ENCODE results near the gene SNAP23. TPM values are rescaled to one million over a fixed set of nuclear protein-coding genes. Genes with fewer than 3 reads are reported as not detected.

The SNAP23 gene
- total RNA-seq, 4 donors from 2014 or later: 55.7 to 76.9 (median 69.6) TPM

DNA sequence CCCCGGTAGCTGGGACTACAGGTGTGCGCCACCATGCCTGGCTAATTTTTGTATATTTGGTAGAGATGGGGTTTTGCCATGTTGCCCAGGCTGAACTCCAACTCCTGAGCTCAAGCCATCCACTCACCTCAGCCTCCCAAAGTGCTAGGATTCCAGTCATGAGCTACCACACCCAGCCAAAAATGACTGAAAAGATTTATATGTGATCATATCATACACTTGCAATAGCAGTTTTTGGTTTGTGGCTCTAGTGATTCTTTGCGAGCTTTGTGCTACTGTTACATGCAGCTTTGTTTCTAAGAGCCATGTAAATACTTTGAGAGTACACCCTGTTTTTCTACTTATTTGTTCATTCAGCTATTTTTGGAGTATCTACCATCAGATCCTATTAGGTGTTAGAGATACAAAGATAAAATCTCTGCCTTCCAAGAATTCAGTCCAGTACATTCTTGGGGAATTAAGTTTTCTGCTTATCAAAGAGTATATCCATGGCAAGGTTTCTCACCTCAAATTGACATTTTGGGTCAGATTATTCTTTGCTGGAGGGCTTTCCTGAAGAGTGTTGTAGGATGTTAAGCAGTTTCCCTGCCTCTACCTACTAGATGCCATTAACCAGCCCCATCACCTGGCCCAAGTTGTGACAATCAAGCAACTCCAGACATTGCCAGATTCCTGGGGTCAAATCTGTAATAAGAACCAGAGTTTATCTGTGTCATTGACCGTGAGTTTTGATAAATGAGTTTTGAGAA, 15.0 kb downstream of the SNAP23 start:
- WGBS, 2 donors: 92 to 95% methylated on average over 4 of the region's 4 CpGs
- TF ChIP-seq POLR2A (IDR thresholded peaks at IDR 0.05): no peak
- TF ChIP-seq, protein P1, sequence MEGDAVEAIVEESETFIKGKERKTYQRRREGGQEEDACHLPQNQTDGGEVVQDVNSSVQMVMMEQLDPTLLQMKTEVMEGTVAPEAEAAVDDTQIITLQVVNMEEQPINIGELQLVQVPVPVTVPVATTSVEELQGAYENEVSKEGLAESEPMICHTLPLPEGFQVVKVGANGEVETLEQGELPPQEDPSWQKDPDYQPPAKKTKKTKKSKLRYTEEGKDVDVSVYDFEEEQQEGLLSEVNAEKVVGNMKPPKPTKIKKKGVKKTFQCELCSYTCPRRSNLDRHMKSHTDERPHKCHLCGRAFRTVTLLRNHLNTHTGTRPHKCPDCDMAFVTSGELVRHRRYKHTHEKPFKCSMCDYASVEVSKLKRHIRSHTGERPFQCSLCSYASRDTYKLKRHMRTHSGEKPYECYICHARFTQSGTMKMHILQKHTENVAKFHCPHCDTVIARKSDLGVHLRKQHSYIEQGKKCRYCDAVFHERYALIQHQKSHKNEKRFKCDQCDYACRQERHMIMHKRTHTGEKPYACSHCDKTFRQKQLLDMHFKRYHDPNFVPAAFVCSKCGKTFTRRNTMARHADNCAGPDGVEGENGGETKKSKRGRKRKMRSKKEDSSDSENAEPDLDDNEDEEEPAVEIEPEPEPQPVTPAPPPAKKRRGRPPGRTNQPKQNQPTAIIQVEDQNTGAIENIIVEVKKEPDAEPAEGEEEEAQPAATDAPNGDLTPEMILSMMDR (IDR thresholded peaks at IDR 0.05): no peak
- Histone ChIP-seq H3K27me3 (no peaks in the 10 kb centered on the region), H3K36me3 (peaks cover 9 to 12% of the 10 kb centered on the region in 2 donors), H3K9me3 (no peaks in the 10 kb centered on the region), H3K4me3 (replicated peaks in 1 of 3) (no peak overlapping the region), H3K4me1 (peaks cover 3 to 7% of the 10 kb centered on the region in 2 donors), H3K27ac (no peak overlapping the region)
- intact Hi-C loops (cut with DNase I): no loop called here
- no peak for DNase-seq

DNA sequence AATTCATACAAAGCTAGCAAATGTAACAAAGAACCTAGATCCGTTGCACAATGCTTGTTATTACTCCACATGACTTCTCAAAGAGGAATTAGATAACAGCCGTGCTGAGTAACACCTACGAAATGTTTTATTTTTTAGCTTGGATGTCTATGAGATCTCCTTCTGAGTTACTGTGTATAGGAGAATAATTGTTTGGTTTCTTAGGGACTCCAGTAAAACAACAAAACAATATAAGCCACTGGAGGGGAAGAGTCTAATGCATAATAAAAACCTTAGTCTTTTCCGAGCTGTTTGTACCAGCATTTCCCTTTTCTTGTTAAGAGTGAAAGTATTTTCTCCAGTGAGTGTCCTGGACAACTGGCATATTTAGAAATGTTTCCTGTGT, 15.6 kb downstream of the SNAP23 start:
- WGBS, 2 donors: 67 to 83% methylated on average over 4 of the region's 4 CpGs
- intact Hi-C loops (cut with DNase I): no loop called here
- H3K9me3 ChIP-seq: no peaks in the 10 kb centered on the region
- peaks cover 10 to 14% of the 10 kb centered on the region in 2 donors for H3K36me3 ChIP-seq
- TF ChIP-seq, protein P1 (IDR thresholded peaks at IDR 0.05): no peak
- no peak for TF ChIP-seq POLR2A (IDR thresholded peaks at IDR 0.05)
- no peak for DNase-seq
- no peak overlapping the region for H3K27ac ChIP-seq
- H3K4me1 ChIP-seq: peaks cover 3 to 7% of the 10 kb centered on the region in 2 donors
- H3K4me3 ChIP-seq (replicated peaks in 1 of 3): no peak overlapping the region
- H3K27me3 ChIP-seq: no peaks in the 10 kb centered on the region

DNA sequence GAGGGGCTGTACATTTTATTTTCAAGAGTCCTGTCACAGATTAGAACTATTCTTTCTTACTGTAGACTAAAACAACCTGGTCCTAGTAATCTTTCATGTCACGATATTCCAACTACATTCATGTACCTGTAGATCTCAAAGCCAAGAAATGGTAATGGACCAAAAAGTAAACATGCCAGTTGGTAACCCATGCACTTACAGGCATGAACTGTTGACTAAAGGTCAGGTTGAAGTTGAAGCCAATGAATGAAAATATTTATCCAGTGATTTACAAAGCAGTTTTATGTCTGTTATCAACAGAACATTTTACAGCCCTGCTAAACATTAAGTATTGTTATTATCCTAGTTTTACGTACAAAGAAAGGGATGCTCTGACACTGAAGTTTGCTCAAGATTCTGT, 27.9 kb downstream of the SNAP23 start:
- no peaks in the 10 kb centered on the region for H3K4me1 ChIP-seq
- no peak overlapping the region for H3K4me3 ChIP-seq (replicated peaks in 1 of 3)
- H3K9me3 ChIP-seq: no peaks in the 10 kb centered on the region
- H3K27me3 ChIP-seq: no peaks in the 10 kb centered on the region
- intact Hi-C loops (cut with DNase I): no loop called here
- TF ChIP-seq, protein P1 (IDR thresholded peaks at IDR 0.05): no peak
- TF ChIP-seq POLR2A (IDR thresholded peaks at IDR 0.05): no peak
- peaks cover 12 to 29% of the 10 kb centered on the region in 2 donors for H3K36me3 ChIP-seq
- no peak overlapping the region for H3K27ac ChIP-seq
- 94% methylated on average over 2 of the region's 2 CpGs for WGBS, 2 donors
- no peak for DNase-seq

- Histone ChIP-seq H3K27ac (no peak overlapping the region), H3K4me3 (replicated peaks in 1 of 3) (no peak overlapping the region), H3K36me3 (peaks cover 18 to 20% of the 10 kb centered on the region in 2 donors), H3K4me1 (no peaks in the 10 kb centered on the region), H3K9me3 (no peaks in the 10 kb centered on the region), H3K27me3 (no peaks in the 10 kb centered on the region)
- TF ChIP-seq, protein P1 (IDR thresholded peaks at IDR 0.05): no peak
- no peak for TF ChIP-seq POLR2A (IDR thresholded peaks at IDR 0.05)
- no peak for DNase-seq
- WGBS, 2 donors: 91 to 92% methylated on average over 3 of the region's 3 CpGs
- intact Hi-C loops (cut with DNase I): no loop called here
Observed at GRCh38 chr15:42528970-42529369, 33.5 kb downstream of the SNAP23 start.

- H3K9me3 ChIP-seq: no peaks in the 10 kb centered on the region
- WGBS, 2 donors: 95 to 96% methylated on average over 1 of the region's 1 CpG
- peaks cover 18 to 21% of the 10 kb centered on the region in 2 donors for H3K36me3 ChIP-seq
- no peak for DNase-seq
- TF ChIP-seq, protein P1 (IDR thresholded peaks at IDR 0.05): no peak
- TF ChIP-seq POLR2A (IDR thresholded peaks at IDR 0.05): no peak
- no peaks in the 10 kb centered on the region for H3K4me1 ChIP-seq
- H3K27me3 ChIP-seq: no peaks in the 10 kb centered on the region
- no peak overlapping the region for H3K27ac ChIP-seq
- no peak overlapping the region for H3K4me3 ChIP-seq (replicated peaks in 1 of 3)
- intact Hi-C loops (cut with DNase I): no loop called here
Observed at GRCh38 chr15:42533246-42533645, 37.8 kb downstream of the SNAP23 start.
